GM19193 (cell line): Measurements from ENCODE around the gene UFSP1.

Source experiments
- POLR2A ChIP-seq: IDR thresholded peaks from 4 replicates; pipeline ENCODE4 v1.6.1; 2011; ENCODE audit not compliant: insufficient read depth, insufficient read length; ENCODE audit errors: extremely low read depth

UFSP1 gene

GRCh38 chr7:100895956-100896731, 6.6 kb upstream of the UFSP1 start:
- TF ChIP-seq POLR2A = no peak

GRCh38 chr7:100895701-100895955, 6.1 kb upstream of the UFSP1 start, which contains the start of gene ACHE:
TSS of gene ACHE (minus strand) at chr7:100895888. CDS start at chr7:100894232, 1,656 bp downstream.
- TF ChIP-seq POLR2A = no peak

GRCh38 chr7:100894860-100895700, 5.6 kb upstream of the UFSP1 start:
- TF ChIP-seq POLR2A = no peak

- no peak for TF ChIP-seq POLR2A
Observed at GRCh38 chr7:100893910-100894721, 4.6 kb upstream of the UFSP1 start.

- no peak for TF ChIP-seq POLR2A
Observed at GRCh38 chr7:100893318-100893895, 3.9 kb upstream of the UFSP1 start.

GRCh38 chr7:100892364-100893317, 3.1 kb upstream of the UFSP1 start:
- no peak for TF ChIP-seq POLR2A

GRCh38 chr7:100891568-100892247, 2.2 kb upstream of the UFSP1 start:
- TF ChIP-seq POLR2A = no peak

- peak; percentile 29 for TF ChIP-seq POLR2A
Observed at GRCh38 chr7:100890653-100891567, 1.4 kb upstream of the UFSP1 start.

GRCh38 chr7:100888291-100888987, 1.1 kb downstream of the UFSP1 start:
- TF ChIP-seq POLR2A = peak; percentile 41

- peak; percentile 59 for TF ChIP-seq POLR2A
Observed at GRCh38 chr7:100887516-100888290, 1.8 kb downstream of the UFSP1 start.

- TF ChIP-seq POLR2A = no peak
Observed at GRCh38 chr7:100886936-100887515, 2.5 kb downstream of the UFSP1 start.
